HG02870 (cell line): Measurements from ENCODE around the gene SLC25A42.
"Not testable (repeated sequence)": the region's sequence is repeated elsewhere in the genome, so short reads cannot be mapped to it uniquely, and the experiment has no call there.

Source experiments
- ATAC-seq: cut with Tn5 transposase; IDR thresholded peaks from one replicate; pipeline ENCODE4 v1.9.1; 2021; ENCODE audit warnings: mild to moderate bottlenecking, moderate library complexity; ENCODE audit not compliant: unreplicated experiment

The SLC25A42 gene

GRCh38 chr19:19134687-19135158 lies 70.9 kb downstream of the SLC25A42 start:
- ATAC-seq = no peak

- not testable (repeated sequence) for ATAC-seq
These were observed 71.9 kb downstream of the SLC25A42 start for GRCh38 chr19:19135713-19136112.

- no peak for ATAC-seq
These were observed 73.8 kb downstream of the SLC25A42 start for GRCh38 chr19:19137556-19138108.

- peak; percentile 99 for ATAC-seq
These were observed 74.6 kb downstream of the SLC25A42 start, which contains the start of gene TMEM161A for GRCh38 chr19:19138109-19138981. TMEM161A (minus strand) TSS chr19:19138478; CDS start chr19:19138428, 50 bp downstream.

- no peak for ATAC-seq
These were observed 76.1 kb downstream of the SLC25A42 start for GRCh38 chr19:19139876-19140229.

GRCh38 chr19:19140476-19140875 lies 76.7 kb downstream of the SLC25A42 start:
- no peak for ATAC-seq

- ATAC-seq = no peak
These were observed 78.6 kb downstream of the SLC25A42 start for GRCh38 chr19:19142347-19142746.

- no peak for ATAC-seq
These were observed 81.5 kb downstream of the SLC25A42 start for GRCh38 chr19:19145281-19145680.

GRCh38 chr19:19145684-19146608 lies 82.2 kb downstream of the SLC25A42 start:
- no peak for ATAC-seq

GRCh38 chr19:19146865-19147264 lies 83.1 kb downstream of the SLC25A42 start:
- ATAC-seq = no peak

- no peak for ATAC-seq
These were observed 83.5 kb downstream of the SLC25A42 start for GRCh38 chr19:19147344-19147743.

GRCh38 chr19:19148504-19148903 lies 84.7 kb downstream of the SLC25A42 start:
- not testable (repeated sequence) for ATAC-seq

- ATAC-seq = no peak
These were observed 85.6 kb downstream of the SLC25A42 start for GRCh38 chr19:19149435-19149834.

GRCh38 chr19:19151418-19151817 lies 87.6 kb downstream of the SLC25A42 start:
- ATAC-seq = peak; percentile 62

GRCh38 chr19:19152668-19153384 lies 89.0 kb downstream of the SLC25A42 start:
- ATAC-seq = no peak

- no peak for ATAC-seq
These were observed 91.1 kb downstream of the SLC25A42 start for GRCh38 chr19:19154768-19155494.

GRCh38 chr19:19155495-19156219 lies 91.9 kb downstream of the SLC25A42 start:
- peak; percentile 66 for ATAC-seq

- ATAC-seq = no peak
These were observed 94.0 kb downstream of the SLC25A42 start for GRCh38 chr19:19157808-19158207.

- ATAC-seq = no peak
These were observed 95.7 kb downstream of the SLC25A42 start for GRCh38 chr19:19159534-19159933.
